HEK293 (cell line): ENCODE results near the gene SLCO6A1.

Experiments used
- ATF2 ChIP-seq: fragments of 450-650 bp; formaldehyde crosslinking; IDR thresholded peaks from 2 replicates; pipeline ENCODE4 v1.5.1; 2016; ENCODE audit warnings: missing biosample characterization, missing genetic modification characterization, low read depth
- HOXC10 ChIP-seq: sonication (generic); formaldehyde crosslinking; IDR thresholded peaks from 2 replicates; pipeline ENCODE4 v1.8.1; 2023; ENCODE audit warnings: mild to moderate bottlenecking, missing genetic modification reagents
- KLF8 ChIP-seq: fragments of 450-650 bp; formaldehyde crosslinking; IDR thresholded peaks from 2 replicates; pipeline ENCODE4 v1.5.1; 2016; ENCODE audit warnings: missing biosample characterization, missing genetic modification characterization
- ZNF239 ChIP-seq: fragments of 450-650 bp; formaldehyde crosslinking; IDR thresholded peaks from 2 replicates; pipeline ENCODE4 v1.5.1; 2016; ENCODE audit warnings: missing biosample characterization, missing genetic modification characterization
- ZNF24 ChIP-seq: fragments of 450-650 bp; formaldehyde crosslinking; IDR thresholded peaks from 2 replicates; pipeline ENCODE4 v1.5.1; 2016; ENCODE audit warnings: missing biosample characterization, missing genetic modification characterization
- ZNF280C ChIP-seq: fragments of 450-650 bp; formaldehyde crosslinking; IDR thresholded peaks from 2 replicates; pipeline ENCODE4 v1.5.1; 2016; ENCODE audit warnings: missing biosample characterization, missing genetic modification characterization
- ZNF548 ChIP-seq: fragments of 450-650 bp; formaldehyde crosslinking; IDR thresholded peaks from 2 replicates; pipeline ENCODE4 v1.5.1; 2016; ENCODE audit warnings: missing biosample characterization, missing genetic modification characterization
- ZNF610 ChIP-seq: fragments of 450-650 bp; formaldehyde crosslinking; IDR thresholded peaks from 2 replicates; pipeline ENCODE4 v1.5.1; 2016; ENCODE audit warnings: missing biosample characterization, missing genetic modification characterization, borderline replicate concordance
- ZNF624 ChIP-seq: fragments of 450-650 bp; formaldehyde crosslinking; IDR thresholded peaks from 2 replicates; pipeline ENCODE4 v1.5.1; 2017; ENCODE audit warnings: missing biosample characterization, missing genetic modification characterization
- ZNF664 ChIP-seq: fragments of 450-650 bp; formaldehyde crosslinking; IDR thresholded peaks from 2 replicates; pipeline ENCODE4 v1.5.1; 2016; ENCODE audit warnings: missing biosample characterization, missing genetic modification characterization
- TF ChIP-seq, protein P1 (sequence below): fragments of 450-650 bp; formaldehyde crosslinking; IDR thresholded peaks from 2 replicates; pipeline ENCODE4 v1.5.1; 2016; ENCODE audit warnings: missing biosample characterization, missing genetic modification characterization
- TF ChIP-seq, protein P2 (sequence below): fragments of 450-650 bp; formaldehyde crosslinking; IDR thresholded peaks from 2 replicates; pipeline ENCODE4 v1.5.1; 2017; ENCODE audit warnings: missing biosample characterization, missing genetic modification characterization
- TF ChIP-seq, protein P3 (sequence below): sonication (generic); formaldehyde crosslinking; IDR thresholded peaks from 2 replicates; pipeline ENCODE4 v1.8.1; 2022; ENCODE audit warnings: mild to moderate bottlenecking, moderate library complexity, missing genetic modification reagents

- TF ChIP-seq ATF2 (tag by site-specific recombination) (no peak), ZNF280C (tag by site-specific recombination) (no peak), ZNF24 (tag by site-specific recombination) (no peak), ZNF239 (tag by site-specific recombination) (no peak), HOXC10 (CRISPR knock-in tag) (no peak), ZNF624 (tag by site-specific recombination) (no peak), ZNF664 (tag by site-specific recombination) (no peak), ZNF610 (tag by site-specific recombination) (no peak), KLF8 (tag by site-specific recombination) (no peak), ZNF548 (no peak)
- TF ChIP-seq, protein P1, sequence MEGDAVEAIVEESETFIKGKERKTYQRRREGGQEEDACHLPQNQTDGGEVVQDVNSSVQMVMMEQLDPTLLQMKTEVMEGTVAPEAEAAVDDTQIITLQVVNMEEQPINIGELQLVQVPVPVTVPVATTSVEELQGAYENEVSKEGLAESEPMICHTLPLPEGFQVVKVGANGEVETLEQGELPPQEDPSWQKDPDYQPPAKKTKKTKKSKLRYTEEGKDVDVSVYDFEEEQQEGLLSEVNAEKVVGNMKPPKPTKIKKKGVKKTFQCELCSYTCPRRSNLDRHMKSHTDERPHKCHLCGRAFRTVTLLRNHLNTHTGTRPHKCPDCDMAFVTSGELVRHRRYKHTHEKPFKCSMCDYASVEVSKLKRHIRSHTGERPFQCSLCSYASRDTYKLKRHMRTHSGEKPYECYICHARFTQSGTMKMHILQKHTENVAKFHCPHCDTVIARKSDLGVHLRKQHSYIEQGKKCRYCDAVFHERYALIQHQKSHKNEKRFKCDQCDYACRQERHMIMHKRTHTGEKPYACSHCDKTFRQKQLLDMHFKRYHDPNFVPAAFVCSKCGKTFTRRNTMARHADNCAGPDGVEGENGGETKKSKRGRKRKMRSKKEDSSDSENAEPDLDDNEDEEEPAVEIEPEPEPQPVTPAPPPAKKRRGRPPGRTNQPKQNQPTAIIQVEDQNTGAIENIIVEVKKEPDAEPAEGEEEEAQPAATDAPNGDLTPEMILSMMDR (tag by site-specific recombination) = no peak
- TF ChIP-seq, protein P2, sequence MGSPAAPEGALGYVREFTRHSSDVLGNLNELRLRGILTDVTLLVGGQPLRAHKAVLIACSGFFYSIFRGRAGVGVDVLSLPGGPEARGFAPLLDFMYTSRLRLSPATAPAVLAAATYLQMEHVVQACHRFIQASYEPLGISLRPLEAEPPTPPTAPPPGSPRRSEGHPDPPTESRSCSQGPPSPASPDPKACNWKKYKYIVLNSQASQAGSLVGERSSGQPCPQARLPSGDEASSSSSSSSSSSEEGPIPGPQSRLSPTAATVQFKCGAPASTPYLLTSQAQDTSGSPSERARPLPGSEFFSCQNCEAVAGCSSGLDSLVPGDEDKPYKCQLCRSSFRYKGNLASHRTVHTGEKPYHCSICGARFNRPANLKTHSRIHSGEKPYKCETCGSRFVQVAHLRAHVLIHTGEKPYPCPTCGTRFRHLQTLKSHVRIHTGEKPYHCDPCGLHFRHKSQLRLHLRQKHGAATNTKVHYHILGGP = no peak
- TF ChIP-seq, protein P3, sequence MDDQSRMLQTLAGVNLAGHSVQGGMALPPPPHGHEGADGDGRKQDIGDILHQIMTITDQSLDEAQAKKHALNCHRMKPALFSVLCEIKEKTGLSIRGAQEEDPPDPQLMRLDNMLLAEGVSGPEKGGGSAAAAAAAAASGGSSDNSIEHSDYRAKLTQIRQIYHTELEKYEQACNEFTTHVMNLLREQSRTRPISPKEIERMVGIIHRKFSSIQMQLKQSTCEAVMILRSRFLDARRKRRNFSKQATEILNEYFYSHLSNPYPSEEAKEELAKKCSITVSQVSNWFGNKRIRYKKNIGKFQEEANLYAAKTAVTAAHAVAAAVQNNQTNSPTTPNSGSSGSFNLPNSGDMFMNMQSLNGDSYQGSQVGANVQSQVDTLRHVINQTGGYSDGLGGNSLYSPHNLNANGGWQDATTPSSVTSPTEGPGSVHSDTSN (CRISPR knock-in tag) = no peak
Measured at GRCh38 chr5:102547141-102548035, 48.6 kb upstream of the SLCO6A1 start.
